Left ventricle myocardium inferior (tissue), 1 donor: ENCODE measurements around the gene LPO. TPM values are rescaled to one million over a fixed set of nuclear protein-coding genes. Genes with fewer than 3 reads are reported as not detected.

ENCODE experiments used
- DNase-seq: peaks from one replicate; pipeline ENCODE4 v3.0.0-alpha.2; 2020
- H3K27ac ChIP-seq: fragments of 200-600 bp; replicated peaks from 2 replicates; pipeline ENCODE4 v1.8.0; 2021
- H3K27me3 ChIP-seq: fragments of 200-600 bp; 2 replicates; pipeline ENCODE4 v1.8.0; 2021; ENCODE audit warnings: low read depth
- H3K36me3 ChIP-seq: fragments of 200-600 bp; 2 replicates; pipeline ENCODE4 v1.8.0; 2021
- H3K4me1 ChIP-seq: fragments of 200-600 bp; 2 replicates; pipeline ENCODE4 v1.8.0; 2021
- H3K4me3 ChIP-seq: fragments of 200-600 bp; 2 replicates; pipeline ENCODE4 v1.8.0; 2021; ENCODE audit warnings: mild to moderate bottlenecking, moderate library complexity
- H3K9me3 ChIP-seq: fragments of 200-600 bp; replicated peaks from 2 replicates; pipeline ENCODE4 v1.8.0; 2021
- intact Hi-C: fragments of 100-400 bp; cut with micrococcal nuclease; formaldehyde crosslinking; loops from one replicate; pipeline ENCODE4 v1.11.0; 2022
- total RNA-seq: library from RNA; stranded (reverse); fragmentation: NEBNext Ultra II Directional; extraction: Animal tissue kit (Norgen Biotek cat#: 25700); gene quantifications from one replicate; pipeline ENCODE4 v1.2.1, GENCODE V29; 2021
- TF ChIP-seq, protein P1 (sequence below): fragments of 200-600 bp; IDR thresholded peaks from 2 replicates; pipeline ENCODE4 v1.8.0; 2021; ENCODE audit warnings: antibody characterized with exemption, mild to moderate bottlenecking, borderline replicate concordance
- donor health status: DM: no; HTN: yes; CAD: no; lungs with severe emphysema.

Gene LPO
- total RNA-seq, 1 donor from 2014 or later = not detected

DNA sequence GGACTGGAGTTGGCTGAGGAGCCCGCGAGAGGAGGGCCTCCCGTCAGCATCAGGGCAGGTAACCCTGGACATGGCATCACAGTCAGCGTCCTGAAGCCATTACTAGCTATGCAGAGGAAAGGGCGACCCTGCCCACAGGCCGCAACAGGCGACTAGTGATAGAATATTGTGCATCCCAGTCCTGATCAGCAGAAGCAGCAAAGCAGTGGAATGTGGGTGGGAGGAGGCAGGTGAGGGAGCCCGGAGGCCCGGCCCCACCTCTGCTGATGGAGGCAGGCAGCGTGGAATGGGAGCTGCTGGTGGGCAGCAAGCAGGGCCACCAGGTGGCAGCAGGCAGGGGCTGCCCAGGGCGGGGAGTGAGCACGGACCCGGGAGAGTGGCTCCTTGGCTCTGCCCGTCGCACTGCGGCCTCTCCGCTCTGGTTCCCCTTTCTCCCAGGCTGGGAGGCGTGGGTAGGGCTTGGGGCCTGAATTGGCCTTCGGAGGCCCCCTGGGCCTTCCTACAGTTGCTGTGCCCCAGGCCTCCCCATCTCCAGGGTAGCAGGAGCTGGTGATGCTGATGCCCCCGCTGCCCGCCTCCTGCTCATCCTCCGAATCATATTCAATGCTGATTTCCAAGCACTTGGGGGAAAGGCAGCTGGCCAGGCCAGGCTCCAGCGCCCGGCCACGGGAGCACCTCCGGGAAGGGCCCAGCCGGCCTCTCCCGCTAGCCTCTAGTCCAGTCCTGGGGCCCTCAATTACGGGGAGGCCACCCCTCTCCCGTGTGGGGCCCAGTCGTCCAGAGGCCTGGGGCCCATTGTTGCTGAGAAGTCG, 70.0 kb downstream of the LPO start:
- H3K36me3 ChIP-seq = no peaks in the 10 kb centered on the region
- TF ChIP-seq, protein P1, sequence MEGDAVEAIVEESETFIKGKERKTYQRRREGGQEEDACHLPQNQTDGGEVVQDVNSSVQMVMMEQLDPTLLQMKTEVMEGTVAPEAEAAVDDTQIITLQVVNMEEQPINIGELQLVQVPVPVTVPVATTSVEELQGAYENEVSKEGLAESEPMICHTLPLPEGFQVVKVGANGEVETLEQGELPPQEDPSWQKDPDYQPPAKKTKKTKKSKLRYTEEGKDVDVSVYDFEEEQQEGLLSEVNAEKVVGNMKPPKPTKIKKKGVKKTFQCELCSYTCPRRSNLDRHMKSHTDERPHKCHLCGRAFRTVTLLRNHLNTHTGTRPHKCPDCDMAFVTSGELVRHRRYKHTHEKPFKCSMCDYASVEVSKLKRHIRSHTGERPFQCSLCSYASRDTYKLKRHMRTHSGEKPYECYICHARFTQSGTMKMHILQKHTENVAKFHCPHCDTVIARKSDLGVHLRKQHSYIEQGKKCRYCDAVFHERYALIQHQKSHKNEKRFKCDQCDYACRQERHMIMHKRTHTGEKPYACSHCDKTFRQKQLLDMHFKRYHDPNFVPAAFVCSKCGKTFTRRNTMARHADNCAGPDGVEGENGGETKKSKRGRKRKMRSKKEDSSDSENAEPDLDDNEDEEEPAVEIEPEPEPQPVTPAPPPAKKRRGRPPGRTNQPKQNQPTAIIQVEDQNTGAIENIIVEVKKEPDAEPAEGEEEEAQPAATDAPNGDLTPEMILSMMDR = peak; percentile 37
- intact Hi-C loops = loop anchor here (10.0 kb wide), 1 partner anchor 136 kb away; no protein-coding TSS in a partner anchor
- H3K27me3 ChIP-seq = peaks cover 12% of the 10 kb centered on the region
- DNase-seq = no peak
- H3K4me1 ChIP-seq = no peaks in the 10 kb centered on the region
- H3K9me3 ChIP-seq = no peaks in the 10 kb centered on the region
- no peak overlapping the region for H3K27ac ChIP-seq
- H3K4me3 ChIP-seq = no peak overlapping the region

DNA sequence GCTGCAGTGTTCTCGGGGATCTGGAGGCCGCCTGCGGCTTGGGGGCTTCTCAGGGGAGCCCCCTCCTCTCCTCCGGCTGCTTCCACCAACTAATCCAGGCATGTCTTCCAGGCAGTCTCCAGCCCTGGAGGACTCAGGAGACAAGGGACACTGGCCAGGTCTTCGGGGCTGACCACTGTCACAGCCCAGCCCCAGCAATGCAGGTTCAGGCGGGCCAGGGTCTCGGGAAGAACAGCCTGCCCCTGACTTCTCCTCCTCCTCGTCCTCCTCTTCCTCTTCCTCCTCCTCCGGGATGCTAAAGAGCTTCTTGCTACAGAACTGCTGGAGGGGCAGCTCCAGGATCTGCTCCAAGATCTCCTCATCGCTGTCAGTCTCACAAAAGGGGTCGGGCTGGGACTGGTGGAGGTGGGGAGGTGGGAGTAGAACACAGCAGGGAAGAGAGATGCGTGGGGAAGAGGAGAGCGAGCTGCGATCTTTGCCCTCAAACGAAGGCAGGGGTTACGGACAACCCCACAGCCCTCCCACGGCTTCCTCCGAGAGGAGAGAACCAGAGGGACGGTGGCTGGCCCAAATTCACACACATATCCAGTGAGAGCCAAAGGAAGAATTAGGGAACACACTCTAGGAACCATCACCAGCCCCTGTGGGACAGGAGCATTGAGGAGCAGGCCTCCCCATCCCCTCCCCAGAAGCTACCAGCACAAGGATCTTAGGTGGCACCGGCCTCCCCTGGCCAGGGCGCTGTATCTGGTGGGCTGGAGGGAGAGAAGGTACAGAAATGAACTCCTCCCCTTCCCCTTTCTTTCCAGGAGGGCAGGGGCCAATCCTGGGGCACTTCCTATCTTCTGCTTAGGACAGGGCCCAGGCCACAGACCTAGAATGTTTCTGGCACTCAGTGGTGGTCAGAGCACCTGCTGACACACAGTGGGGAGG, 70.9 kb downstream of the LPO start:
- TF ChIP-seq, protein P1 = no peak
- H3K36me3 ChIP-seq = no peaks in the 10 kb centered on the region
- H3K27ac ChIP-seq = no peak overlapping the region
- no peak for DNase-seq
- H3K9me3 ChIP-seq = no peaks in the 10 kb centered on the region
- intact Hi-C loops = loop anchor here (10.0 kb wide), 1 partner anchor 136 kb away; no protein-coding TSS in a partner anchor
- no peaks in the 10 kb centered on the region for H3K4me1 ChIP-seq
- H3K27me3 ChIP-seq = peaks cover 12% of the 10 kb centered on the region
- H3K4me3 ChIP-seq = no peak overlapping the region

DNA sequence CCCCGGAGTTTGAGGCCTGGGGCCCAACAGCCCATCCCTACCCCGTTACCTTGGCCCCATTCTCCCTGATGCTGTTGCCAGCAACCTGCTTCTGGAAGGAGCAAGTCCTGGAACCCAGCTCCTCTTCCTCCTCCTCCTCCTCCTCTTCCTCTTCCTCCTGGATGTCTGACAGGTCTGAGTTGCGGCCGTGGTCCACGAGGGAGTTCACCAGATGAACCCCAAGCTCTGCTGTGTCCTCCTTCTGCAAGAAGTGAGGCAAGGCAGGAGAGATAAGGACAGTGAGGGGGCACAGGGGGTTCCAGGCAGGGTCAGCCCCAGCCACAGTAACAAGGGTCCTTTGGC, 71.5 kb downstream of the LPO start:
- H3K27me3 ChIP-seq = peaks cover 10% of the 10 kb centered on the region
- no peak for DNase-seq
- TF ChIP-seq, protein P1 = no peak
- no peaks in the 10 kb centered on the region for H3K4me1 ChIP-seq
- no peaks in the 10 kb centered on the region for H3K36me3 ChIP-seq
- H3K4me3 ChIP-seq = no peak overlapping the region
- no peaks in the 10 kb centered on the region for H3K9me3 ChIP-seq
- intact Hi-C loops = loop anchor here (10.0 kb wide), 1 partner anchor 135 kb away; no protein-coding TSS in a partner anchor
- no peak overlapping the region for H3K27ac ChIP-seq

DNA sequence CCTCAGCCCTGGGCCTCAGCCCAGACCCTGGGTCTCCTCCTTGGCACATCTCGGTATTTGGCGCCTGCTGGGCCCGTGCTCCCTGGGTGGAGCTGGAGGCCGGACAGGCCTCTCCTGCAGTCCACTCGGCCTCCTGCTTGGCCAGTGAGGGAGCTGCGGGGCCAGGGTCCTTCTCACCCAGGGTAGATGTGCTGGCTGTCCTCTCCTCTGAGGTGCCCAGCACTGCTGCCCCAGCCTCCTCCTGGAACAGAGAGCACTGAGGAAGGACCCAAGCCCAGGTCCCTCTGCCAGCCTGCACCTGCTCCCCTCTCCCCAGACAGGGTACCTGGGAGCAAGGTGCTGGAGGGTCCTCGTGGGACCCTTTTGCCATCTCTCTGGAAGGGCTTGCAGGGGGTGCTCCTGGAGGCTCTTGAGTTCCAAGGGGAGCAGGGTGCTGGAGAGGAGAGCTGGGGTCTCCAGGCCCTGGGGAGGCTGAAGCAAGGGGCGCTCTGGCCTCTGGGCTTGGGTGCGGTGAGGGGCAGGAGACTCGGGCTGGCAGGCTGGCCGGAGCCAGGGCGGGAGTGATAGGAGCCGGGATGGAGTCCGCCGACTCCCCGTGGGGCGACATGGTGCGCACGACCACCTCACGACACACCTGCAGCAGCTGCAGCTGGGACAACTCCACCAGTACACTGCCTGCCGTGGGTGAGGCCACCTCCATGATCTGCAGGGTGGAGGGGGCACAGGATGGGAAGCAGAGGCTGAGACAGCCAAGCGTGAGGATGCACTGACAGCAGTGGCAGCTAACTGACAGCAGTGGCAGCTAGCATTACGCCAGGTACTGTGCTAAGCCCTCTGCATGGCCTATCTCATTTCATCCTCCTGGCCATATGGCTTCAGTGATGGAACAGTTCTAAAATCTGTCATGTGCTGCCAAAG, 72.4 kb downstream of the LPO start:
- TF ChIP-seq, protein P1 = no peak
- Histone ChIP-seq H3K4me3 (no peak overlapping the region), H3K27me3 (peaks cover 5% of the 10 kb centered on the region), H3K4me1 (no peaks in the 10 kb centered on the region), H3K27ac (no peak overlapping the region), H3K36me3 (no peaks in the 10 kb centered on the region), H3K9me3 (no peaks in the 10 kb centered on the region)
- intact Hi-C loops = no loop called here
- DNase-seq = no peak

DNA sequence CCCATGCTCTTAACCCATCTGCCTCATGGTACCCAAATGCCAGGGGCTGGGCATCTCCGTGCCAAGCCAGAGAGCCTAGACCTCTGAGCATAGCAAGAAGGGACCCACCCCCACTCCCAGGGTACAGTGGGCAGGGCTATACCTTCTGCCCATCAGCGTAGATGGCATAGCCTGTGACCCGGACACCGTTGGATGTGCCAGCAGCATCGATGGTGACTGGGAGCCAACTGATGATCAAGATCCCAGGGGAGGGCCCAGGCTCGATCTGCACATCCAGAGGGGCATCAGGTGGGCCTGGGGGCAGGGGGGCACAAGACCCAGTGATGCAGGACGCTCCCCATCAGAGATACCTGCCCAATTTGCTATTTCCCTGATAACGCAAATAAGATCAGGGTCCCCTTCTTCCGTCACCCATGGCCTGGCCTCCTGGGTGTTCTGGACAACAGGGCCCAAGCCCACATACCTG, 73.1 kb downstream of the LPO start:
- Histone ChIP-seq H3K4me3 (no peak overlapping the region), H3K27ac (no peak overlapping the region), H3K4me1 (no peaks in the 10 kb centered on the region), H3K9me3 (no peaks in the 10 kb centered on the region), H3K27me3 (peaks cover 3% of the 10 kb centered on the region), H3K36me3 (no peaks in the 10 kb centered on the region)
- intact Hi-C loops = no loop called here
- DNase-seq = no peak
- TF ChIP-seq, protein P1 = no peak
